22Rv1 (cell line): ENCODE data around the gene GNAT2.
A peak's percentile ranks its signal among the peaks of the same experiment; 100 is the strongest.

ENCODE experiments used
- H3K27ac ChIP-seq: fragments of 450-650 bp; 2 replicates; pipeline ENCODE4 v1.5.1; 2017
- CTCF ChIP-seq: fragments of 450-650 bp; IDR thresholded peaks from 2 replicates; pipeline ENCODE4 v1.5.1; 2017; ENCODE audit warnings: mild to moderate bottlenecking
- ZFX ChIP-seq: fragments of 450-650 bp; IDR thresholded peaks from 2 replicates; pipeline ENCODE4 v1.6.1; 2017; ENCODE audit warnings: antibody characterized with exemption, borderline replicate concordance

The GNAT2 gene

GRCh38 chr1:109624201-109625010 lies 5.0 kb upstream of the GNAT2 start:
- TF ChIP-seq CTCF (no peak), ZFX (no peak)
- H3K27ac ChIP-seq = no peak overlapping the region

- TF ChIP-seq CTCF (no peak), ZFX (no peak)
- no peak overlapping the region for H3K27ac ChIP-seq
These were observed 4.3 kb upstream of the GNAT2 start for GRCh38 chr1:109623601-109624161.

GRCh38 chr1:109622895-109623294 lies 3.5 kb upstream of the GNAT2 start:
- TF ChIP-seq ZFX (no peak), CTCF (no peak)
- H3K27ac ChIP-seq = no peak overlapping the region

- H3K27ac ChIP-seq = no peak overlapping the region
- no peak for TF ChIP-seq CTCF
- TF ChIP-seq ZFX = no peak
These were observed 2.9 kb upstream of the GNAT2 start for GRCh38 chr1:109622137-109622892.

GRCh38 chr1:109621379-109622136 lies 2.1 kb upstream of the GNAT2 start:
- peak overlapping the region; percentile 84 for H3K27ac ChIP-seq
- TF ChIP-seq CTCF (no peak), ZFX (no peak)

GRCh38 chr1:109620841-109621286 lies 1.4 kb upstream of the GNAT2 start:
- H3K27ac ChIP-seq = peak overlapping the region; percentile 84
- TF ChIP-seq ZFX (no peak), CTCF (no peak)
